ENCODE results near the gene NEK6. TPM values are rescaled to one million over a fixed set of nuclear protein-coding genes. Genes with fewer than 3 reads are reported as not detected.

Gene NEK6
- total and polyA plus RNA-seq, 9 of the 15 experiments (the other 6 are each of a cell fraction or from before 2014, with no cell fraction given): 3.1 to 19.0 (median 8.4) TPM

- TF ChIP-seq CHD7 (IDR thresholded peaks at IDR 0.05; ENCODE audit: low read depth, low read length): no peak
- TF ChIP-seq TCF3 (CRISPR knock-in tag; IDR thresholded peaks at IDR 0.05): peak; percentile 65
- TF ChIP-seq SMC3 (conservative IDR thresholded peaks at IDR 0.05; ENCODE audit: insufficient read depth, low read depth, low read length): no peak
- 0 out of 4 replicates have a peak, but pooled peaks of 1 of the 2 experiments have one; percentile 32 for TF ChIP-seq MNT (conservative IDR thresholded peaks at IDR 0.05)
- no peak for TF ChIP-seq PML (IDR thresholded peaks at IDR 0.05; ENCODE audit: low read length)
- 0 out of 4 replicates have a peak, but pooled peaks have one; percentile 17 to 35 for TF ChIP-seq UBTF (IDR thresholded peaks at IDR 0.05; ENCODE audit: borderline replicate concordance in 1 of 2, low read depth in 2 of 2, low read length in 2 of 2)
These were observed 24.9 kb downstream of the NEK6 start (continued) for GRCh38 chr9:124282442-124283227.

All from K562 (cell line).